Posterior vena cava (tissue), 2 donors: ENCODE measurements around the gene C15orf61. TPM values are rescaled to one million over a fixed set of nuclear protein-coding genes. Genes with fewer than 3 reads are reported as not detected.

ENCODE experiments used
- DNase-seq: peaks from one replicate; pipeline ENCODE4 v3.0.0-alpha.2; 2020; ENCODE audit warnings: low spot score
- intact Hi-C, 2 donors: fragments of 100-400 bp; cut with DNase I; formaldehyde crosslinking; loops; one replicate each; pipeline versions ENCODE4 v1.14.1 to v1.14.2; 2022 to 2023
- total RNA-seq, 2 donors: library from RNA; stranded (reverse); fragmentation: NEBNext Ultra II Directional; extraction: Animal tissue kit (Norgen Biotek cat#: 25700); gene quantifications; one replicate each; pipeline ENCODE4 v1.2.1, GENCODE V29; 2021
- donor health status: DM: yes; HTN: yes; CAD: no.
- donor health status: DM: yes; HTN: yes; CAD: no.

The C15orf61 gene
- total RNA-seq, 2 donors from 2014 or later: 5.2 TPM

DNA sequence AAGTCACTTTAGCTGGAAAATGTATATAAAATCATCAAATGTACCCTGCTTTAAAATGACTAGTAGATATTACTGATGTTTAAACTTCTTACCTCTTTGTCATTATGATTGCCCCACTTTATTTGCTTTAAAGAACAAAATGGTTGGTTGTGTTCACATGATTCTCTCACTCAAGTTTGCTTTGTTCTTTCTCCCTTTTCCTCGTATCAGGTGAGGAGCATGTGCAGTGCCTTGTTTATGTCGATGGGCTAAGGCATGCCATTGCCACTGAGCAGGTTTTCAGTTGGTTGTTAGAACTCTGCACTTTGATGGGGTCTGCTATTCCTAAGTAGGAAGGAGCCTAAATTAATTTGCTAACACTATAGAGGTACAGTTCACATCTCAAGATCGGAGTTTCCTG, 26.9 kb downstream of the C15orf61 start:
- intact Hi-C loops: no loop called here
- no peak for DNase-seq

DNA sequence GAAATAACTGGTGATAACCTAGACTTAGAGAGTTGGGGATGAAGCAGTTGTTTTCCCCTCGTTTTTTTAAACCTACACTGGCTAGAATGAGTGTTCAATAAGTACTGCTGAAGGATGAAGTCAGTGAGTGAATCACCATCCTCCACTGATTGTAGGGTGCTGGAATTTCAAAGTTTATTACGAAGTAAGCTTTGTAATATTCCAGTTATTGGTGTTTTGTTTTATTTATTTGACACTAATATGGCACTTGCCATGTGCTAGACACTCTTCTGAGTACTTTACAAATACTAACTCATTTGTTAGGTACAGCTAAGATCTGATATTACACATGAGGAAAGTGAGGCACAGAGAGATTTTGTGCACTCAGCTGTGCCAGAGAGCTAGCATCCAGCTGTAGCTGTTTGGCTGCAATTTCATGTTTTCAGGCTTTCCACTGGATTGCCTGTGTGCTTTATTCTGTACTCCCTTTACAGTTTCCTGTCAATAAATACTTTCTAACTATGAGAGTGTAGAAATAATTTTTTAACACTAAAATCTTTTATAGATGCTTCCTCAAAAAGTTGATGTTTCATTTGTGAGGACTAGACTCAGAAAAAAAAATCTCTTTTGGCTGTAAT, 27.4 kb downstream of the C15orf61 start:
- intact Hi-C loops: no loop called here
- DNase-seq: no peak

- DNase-seq: no peak
- intact Hi-C loops: no loop called here
Measured at GRCh38 chr15:67548862-67549651, 28.1 kb downstream of the C15orf61 start.

- intact Hi-C loops: no loop called here
- no peak for DNase-seq
Measured at GRCh38 chr15:67549736-67550135, 28.8 kb downstream of the C15orf61 start.

GRCh38 chr15:67550522-67550921, 29.6 kb downstream of the C15orf61 start:
- intact Hi-C loops: no loop called here
- no peak for DNase-seq

DNA sequence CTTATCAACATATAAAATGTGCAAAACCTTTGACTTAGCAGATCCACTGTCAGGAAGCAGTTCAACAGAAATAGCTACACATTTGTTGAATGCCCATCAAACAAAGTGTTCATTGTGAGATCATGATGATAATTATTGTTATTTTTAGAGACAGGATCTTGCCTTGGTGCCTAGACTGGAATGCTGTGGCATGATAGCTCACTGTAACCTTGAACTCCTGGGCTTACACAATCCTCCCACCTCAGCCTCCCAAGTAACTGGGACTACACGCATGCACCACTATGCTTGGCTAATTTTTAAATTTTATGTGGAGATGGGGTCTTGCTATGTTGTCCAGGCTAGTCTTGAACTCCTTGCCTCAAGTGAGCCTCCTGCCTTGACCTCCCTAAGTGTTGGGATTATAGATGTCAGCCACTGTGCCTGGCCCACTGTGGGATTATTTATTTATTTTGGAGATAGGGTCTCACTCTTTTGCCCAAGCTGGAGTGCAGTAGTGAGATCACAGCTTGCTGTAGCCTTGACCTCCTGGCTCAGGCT, 30.3 kb downstream of the C15orf61 start:
- no peak for DNase-seq
- intact Hi-C loops: no loop called here

- intact Hi-C loops: no loop called here
- DNase-seq: no peak
Measured at GRCh38 chr15:67554580-67554979, 33.6 kb downstream of the C15orf61 start.

DNA sequence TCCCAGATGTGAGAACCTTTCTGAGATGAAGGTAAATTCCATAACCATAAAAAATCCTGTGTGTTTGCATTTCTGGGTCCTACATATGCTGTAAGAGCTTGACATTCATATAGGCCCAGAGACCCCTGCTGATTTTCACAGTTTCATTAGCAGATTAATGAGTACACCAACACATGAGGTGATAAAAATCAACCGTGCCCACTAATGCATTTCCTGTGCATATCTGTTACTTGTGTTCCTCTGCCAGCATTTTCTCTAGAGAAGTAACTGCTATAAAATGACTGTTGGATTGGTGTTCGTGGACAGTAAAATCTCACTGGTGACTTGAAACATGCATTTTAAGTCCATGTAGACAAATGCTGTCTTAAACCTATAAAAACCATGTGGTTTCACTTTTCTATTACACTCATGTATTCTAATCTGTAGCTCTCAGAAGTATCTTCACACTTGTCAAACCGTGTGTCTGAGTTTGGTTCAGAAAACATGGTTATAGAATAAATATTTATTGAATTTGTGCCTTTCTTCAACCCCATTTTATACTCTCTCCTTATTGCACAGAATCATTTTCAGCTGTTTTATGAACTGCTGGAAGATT, 36.1 kb downstream of the C15orf61 start:
- intact Hi-C loops: no loop called here
- DNase-seq: no peak

GRCh38 chr15:67558502-67558901, 37.6 kb downstream of the C15orf61 start:
- intact Hi-C loops: no loop called here
- no peak for DNase-seq

- intact Hi-C loops: no loop called here
Measured at GRCh38 chr15:67559158-67559557, 38.2 kb downstream of the C15orf61 start.

GRCh38 chr15:67559576-67559975, 38.6 kb downstream of the C15orf61 start:
- intact Hi-C loops: no loop called here
- DNase-seq: no peak

More at GRCh38 chr15:67559158-67559557, 38.2 kb downstream of the C15orf61 start:
- no peak for DNase-seq

GRCh38 chr15:67560320-67560719, 39.4 kb downstream of the C15orf61 start:
- no peak for DNase-seq
- intact Hi-C loops: no loop called here

- DNase-seq: no peak
- intact Hi-C loops: no loop called here
Measured at GRCh38 chr15:67563092-67563491, 42.2 kb downstream of the C15orf61 start.

DNA sequence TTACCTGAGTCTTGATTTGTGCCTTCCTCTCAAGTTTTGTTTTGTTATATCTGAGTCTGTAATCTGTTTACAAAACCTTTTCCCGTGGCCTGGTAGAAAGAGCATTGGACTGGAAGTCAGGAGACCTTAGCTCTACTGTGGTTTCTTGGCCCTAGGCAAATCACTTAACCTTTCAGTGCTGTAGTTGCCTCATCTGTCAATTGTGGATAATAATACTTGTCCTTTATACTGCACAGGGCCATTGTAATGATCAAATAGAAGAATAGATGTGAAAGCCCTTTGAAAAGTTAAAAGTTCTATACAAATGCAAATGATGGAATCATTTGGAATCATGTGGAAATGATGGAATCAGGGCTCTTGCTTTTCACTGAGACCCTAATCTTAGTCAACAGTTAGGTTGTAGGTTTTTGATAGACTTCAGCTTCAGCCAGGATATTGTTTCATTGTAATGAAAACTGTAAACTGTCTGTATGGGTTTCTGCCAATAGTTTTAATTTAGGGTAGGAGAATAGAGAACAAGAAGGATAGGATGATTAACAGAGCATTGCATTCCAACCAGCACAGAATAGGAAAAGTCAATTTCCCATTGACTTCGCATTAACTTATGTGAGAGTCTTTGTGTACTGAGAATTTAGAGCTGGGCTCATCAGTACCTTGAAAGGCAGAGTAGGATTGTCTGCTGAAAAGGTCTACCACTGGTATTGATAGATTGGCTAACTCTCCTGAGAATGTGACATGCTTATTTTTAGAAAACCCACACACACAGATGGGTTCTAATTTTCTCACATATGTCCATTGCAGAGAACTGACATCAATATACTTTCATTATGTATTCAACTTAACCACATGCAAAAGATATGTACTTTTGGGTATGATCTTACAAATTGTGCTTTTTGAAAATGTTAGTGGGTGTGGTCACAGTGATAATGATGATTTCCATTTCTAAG, 43.4 kb downstream of the C15orf61 start:
- intact Hi-C loops: no loop called here
- no peak for DNase-seq

GRCh38 chr15:67564968-67565345, 44.0 kb downstream of the C15orf61 start:
- intact Hi-C loops: no loop called here
- no peak for DNase-seq

GRCh38 chr15:67569668-67570067, 48.7 kb downstream of the C15orf61 start:
- DNase-seq: no peak
- intact Hi-C loops: no loop called here

- intact Hi-C loops: no loop called here
- DNase-seq: no peak
Measured at GRCh38 chr15:67570875-67571647, 50.1 kb downstream of the C15orf61 start.

- intact Hi-C loops: no loop called here
- DNase-seq: no peak
Measured at GRCh38 chr15:67571648-67572415, 50.9 kb downstream of the C15orf61 start.
